ENCODE measurements around the gene NEURL1.

GRCh38 chr10:103630156-103630555, 136.7 kb downstream of the NEURL1 start:
- TF ChIP-seq EP300 (IDR thresholded peaks at IDR 0.05) (no peak), POLR2AphosphoS5 (IDR thresholded peaks at IDR 0.05) (no peak)

Data from stomach (tissue), 4 donors.